ENCODE data around the gene GALK2.

The GALK2 gene

DNA sequence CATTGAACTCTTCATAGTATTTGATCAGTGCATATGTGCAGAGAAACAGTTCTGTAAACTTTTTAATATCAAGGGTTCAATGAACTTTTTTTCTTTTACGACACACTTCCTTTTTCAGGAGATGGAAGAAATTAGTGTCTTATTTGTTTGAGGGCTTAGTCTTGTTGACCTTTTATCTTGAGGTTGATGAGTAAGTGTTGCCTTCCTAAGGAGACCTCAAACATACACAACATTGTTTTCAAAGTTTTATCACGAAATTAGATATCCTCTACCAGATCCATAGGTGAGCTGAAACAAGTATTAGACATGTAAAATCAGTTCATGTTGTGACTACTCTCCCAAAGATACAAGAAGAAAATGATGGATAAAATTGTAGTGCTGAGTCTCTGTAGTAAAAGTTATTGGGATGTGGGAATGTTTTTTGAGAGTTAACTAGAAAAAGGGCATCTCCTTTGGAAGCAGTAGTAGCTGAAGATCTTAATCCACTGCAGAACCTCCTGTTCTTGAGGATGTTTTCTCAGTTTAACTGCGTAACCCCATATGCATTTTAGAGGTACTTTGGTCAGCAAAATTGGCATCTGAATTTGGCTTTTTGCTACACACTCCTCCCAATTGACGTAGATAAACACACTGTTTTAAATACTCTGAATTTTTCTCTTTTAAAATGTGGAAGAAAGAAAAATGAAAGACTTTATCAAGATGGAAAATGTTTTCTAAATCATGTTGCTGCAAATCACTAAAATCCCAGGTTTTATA, 116.8 kb downstream of the GALK2 start:
- Histone ChIP-seq H3K36me3 (ENCODE audit: insufficient read depth, low read length) (peaks cover 10% of the 10 kb centered on the region), H2AFZ (ENCODE audit: low read depth, low read length) (no peak overlapping the region), H3K9me3 (ENCODE audit: low read length) (no peaks in the 10 kb centered on the region), H3K27me3 (ENCODE audit: insufficient read depth, low read length) (no peaks in the 10 kb centered on the region), H3K4me3 (ENCODE audit: low read length) (no peak overlapping the region), H3K4me1 (ENCODE audit: insufficient read depth, low read length) (peaks cover 5% of the 10 kb centered on the region)

DNA sequence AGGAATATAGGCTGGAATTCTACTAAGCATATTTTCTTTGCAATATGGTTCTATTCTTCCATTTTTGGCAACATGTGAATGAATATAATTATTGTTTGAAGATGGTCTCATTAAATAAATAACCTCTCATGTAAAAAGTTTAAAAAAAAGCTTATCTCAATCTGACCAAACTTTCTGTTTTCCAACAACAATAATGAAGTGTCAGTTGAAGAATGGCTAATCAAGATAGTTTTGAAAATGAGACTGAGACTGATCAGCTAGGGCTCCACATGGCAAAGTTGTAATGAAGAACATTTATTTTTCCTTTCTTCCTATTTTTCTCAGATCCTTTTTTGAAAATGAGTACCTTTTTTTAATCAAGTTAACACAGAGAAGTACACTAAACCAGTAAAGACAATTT, 117.4 kb downstream of the GALK2 start:
- Histone ChIP-seq H3K4me1 (ENCODE audit: insufficient read depth, low read length) (peaks cover 5% of the 10 kb centered on the region), H3K27me3 (ENCODE audit: insufficient read depth, low read length) (no peaks in the 10 kb centered on the region), H3K9me3 (ENCODE audit: low read length) (no peaks in the 10 kb centered on the region), H2AFZ (ENCODE audit: low read depth, low read length) (no peak overlapping the region), H3K36me3 (ENCODE audit: insufficient read depth, low read length) (peaks cover 8% of the 10 kb centered on the region), H3K4me3 (ENCODE audit: low read length) (no peak overlapping the region)

DNA sequence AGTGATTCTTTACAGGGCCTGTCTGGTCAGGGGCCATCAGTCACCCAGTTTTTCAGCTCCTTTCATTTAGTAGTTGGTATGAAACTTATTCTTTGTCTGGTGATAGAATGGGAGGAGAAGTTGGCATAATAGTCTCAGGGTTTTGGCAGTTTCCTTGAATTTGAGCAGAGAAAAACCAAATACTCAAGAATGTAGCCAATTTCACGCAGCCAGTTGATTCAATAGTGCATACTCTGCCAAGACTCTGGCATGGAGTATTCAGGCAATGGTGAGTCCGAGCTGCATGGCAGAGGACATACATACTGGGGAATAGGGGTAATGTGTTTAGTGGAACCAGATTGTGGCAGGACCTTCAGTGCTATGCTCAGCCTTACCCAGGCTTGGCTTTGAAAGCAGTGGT, 118.3 kb downstream of the GALK2 start:
- no peaks in the 10 kb centered on the region for H3K27me3 ChIP-seq (ENCODE audit: insufficient read depth, low read length)
- H2AFZ ChIP-seq (ENCODE audit: low read depth, low read length): no peak overlapping the region
- no peak overlapping the region for H3K4me3 ChIP-seq (ENCODE audit: low read length)
- peaks cover 7% of the 10 kb centered on the region for H3K36me3 ChIP-seq (ENCODE audit: insufficient read depth, low read length)
- H3K4me1 ChIP-seq (ENCODE audit: insufficient read depth, low read length): peaks cover 5% of the 10 kb centered on the region
- H3K9me3 ChIP-seq (ENCODE audit: low read length): no peaks in the 10 kb centered on the region

DNA sequence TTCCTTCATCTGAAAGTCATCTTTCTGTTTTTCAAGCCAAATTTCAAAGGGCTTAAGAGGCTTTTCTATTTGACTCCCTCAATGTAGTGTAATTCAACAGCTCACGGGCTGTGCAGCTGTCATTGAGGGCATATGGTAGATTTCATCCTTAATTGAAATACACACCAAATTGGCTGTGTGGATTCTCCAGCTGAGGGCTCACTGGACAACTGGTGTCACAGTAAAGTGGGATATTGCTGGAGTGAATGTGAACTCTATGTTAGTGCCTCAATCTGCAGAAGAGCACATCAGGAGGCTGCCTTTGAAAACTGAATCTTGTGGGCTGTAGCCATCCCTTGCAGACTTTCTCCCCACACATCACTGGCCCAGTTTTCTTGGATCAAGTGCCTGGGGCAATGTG, 120.1 kb downstream of the GALK2 start:
- H3K9me3 ChIP-seq (ENCODE audit: low read length): no peaks in the 10 kb centered on the region
- peaks cover 3% of the 10 kb centered on the region for H3K36me3 ChIP-seq (ENCODE audit: insufficient read depth, low read length)
- H3K27me3 ChIP-seq (ENCODE audit: insufficient read depth, low read length): no peaks in the 10 kb centered on the region
- no peak overlapping the region for H3K4me3 ChIP-seq (ENCODE audit: low read length)
- no peak overlapping the region for H2AFZ ChIP-seq (ENCODE audit: low read depth, low read length)
- peaks cover 5% of the 10 kb centered on the region for H3K4me1 ChIP-seq (ENCODE audit: insufficient read depth, low read length)

DNA sequence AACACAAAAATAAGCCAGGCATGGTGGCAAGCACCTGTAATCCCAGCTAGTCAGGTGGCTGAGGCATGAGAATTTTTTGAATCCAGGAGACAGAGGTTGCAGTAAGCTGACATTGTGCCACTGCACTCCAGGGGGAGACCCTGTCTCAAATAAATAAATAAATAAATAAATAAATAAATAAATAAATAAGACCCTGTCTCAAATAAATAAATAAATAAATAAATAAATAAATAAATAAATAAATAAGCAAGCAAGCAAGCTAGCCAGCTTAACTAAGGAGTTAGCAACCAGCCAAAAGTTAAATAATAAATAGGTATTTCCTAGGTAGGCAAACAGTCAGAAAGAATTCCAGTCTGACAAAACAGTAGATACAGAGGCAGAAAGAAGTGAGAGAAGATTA, 123.9 kb downstream of the GALK2 start:
- H3K4me1 ChIP-seq (ENCODE audit: insufficient read depth, low read length): peaks cover 5% of the 10 kb centered on the region
- H3K4me3 ChIP-seq (ENCODE audit: low read length): no peak overlapping the region
- H2AFZ ChIP-seq (ENCODE audit: low read depth, low read length): no peak overlapping the region
- H3K9me3 ChIP-seq (ENCODE audit: low read length): no peaks in the 10 kb centered on the region
- no peaks in the 10 kb centered on the region for H3K27me3 ChIP-seq (ENCODE audit: insufficient read depth, low read length)
- no peaks in the 10 kb centered on the region for H3K36me3 ChIP-seq (ENCODE audit: insufficient read depth, low read length)

DNA sequence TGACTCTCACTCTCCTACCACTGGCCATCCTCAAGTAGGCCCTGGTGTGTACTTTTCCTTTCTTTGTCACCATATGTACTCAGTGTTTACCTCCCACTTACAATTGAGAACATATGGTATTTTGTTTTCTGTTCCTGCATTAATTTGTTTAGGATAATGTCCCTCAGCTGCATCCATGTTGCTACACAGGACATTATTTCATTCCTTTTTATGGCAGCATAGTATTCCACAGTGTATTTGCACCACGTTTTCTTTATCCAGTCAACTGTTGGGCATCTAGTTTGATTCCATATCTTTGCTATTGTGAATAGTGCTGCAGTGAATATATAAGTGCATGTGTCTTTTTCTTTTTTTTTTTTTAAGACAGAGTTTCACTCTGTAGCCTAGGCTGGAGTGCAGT, 126.2 kb downstream of the GALK2 start:
- H3K4me1 ChIP-seq (ENCODE audit: insufficient read depth, low read length): peaks cover 2% of the 10 kb centered on the region
- no peaks in the 10 kb centered on the region for H3K36me3 ChIP-seq (ENCODE audit: insufficient read depth, low read length)
- H2AFZ ChIP-seq (ENCODE audit: low read depth, low read length): no peak overlapping the region
- no peaks in the 10 kb centered on the region for H3K27me3 ChIP-seq (ENCODE audit: insufficient read depth, low read length)
- H3K9me3 ChIP-seq (ENCODE audit: low read length): no peaks in the 10 kb centered on the region
- no peak overlapping the region for H3K4me3 ChIP-seq (ENCODE audit: low read length)

DNA sequence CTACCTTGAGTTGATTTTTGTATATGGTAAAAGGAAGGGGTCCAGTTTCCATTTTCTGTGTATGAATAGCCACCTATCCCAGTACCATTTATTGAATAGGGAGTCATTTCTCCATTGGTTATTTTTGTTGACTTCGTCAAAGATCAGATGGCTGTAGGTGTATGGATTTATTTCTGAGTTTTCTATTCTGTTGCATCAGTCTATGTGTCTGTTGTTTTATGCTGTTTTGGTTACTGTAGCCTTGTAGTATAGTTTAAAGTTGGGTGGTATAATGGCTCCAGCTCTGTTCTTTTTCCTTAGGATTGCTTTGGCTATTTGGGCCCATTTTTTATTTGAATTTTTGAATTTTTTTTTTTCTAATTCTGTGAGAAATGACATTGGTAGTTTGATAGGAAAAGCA, 127.5 kb downstream of the GALK2 start:
- no peak overlapping the region for H3K4me3 ChIP-seq (ENCODE audit: low read length)
- no peaks in the 10 kb centered on the region for H3K4me1 ChIP-seq (ENCODE audit: insufficient read depth, low read length)

DNA sequence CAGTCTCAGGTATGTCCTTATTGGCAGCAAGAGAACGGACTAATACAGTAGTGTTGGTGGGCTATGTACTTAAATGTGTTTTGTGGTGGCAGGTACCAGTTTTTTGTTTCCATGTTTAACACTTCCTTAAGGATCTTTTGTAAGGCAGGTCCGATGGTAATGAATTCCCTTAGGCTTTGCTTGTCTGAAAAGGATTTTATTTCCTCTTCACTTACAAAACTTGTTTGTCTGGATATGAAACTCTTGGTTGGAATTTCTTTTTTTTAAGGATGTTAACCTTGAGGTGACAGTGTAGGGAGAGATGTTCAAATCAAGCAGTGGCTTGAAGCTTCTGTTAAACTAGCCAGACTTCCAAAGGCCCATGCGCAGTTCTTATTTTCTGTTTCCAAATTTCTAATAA, 130.8 kb downstream of the GALK2 start:
- no peak overlapping the region for H2AFZ ChIP-seq (ENCODE audit: low read depth, low read length)
- no peak overlapping the region for H3K4me3 ChIP-seq (ENCODE audit: low read length)
- peaks cover 5% of the 10 kb centered on the region for H3K36me3 ChIP-seq (ENCODE audit: insufficient read depth, low read length)
- no peaks in the 10 kb centered on the region for H3K27me3 ChIP-seq (ENCODE audit: insufficient read depth, low read length)
- no peaks in the 10 kb centered on the region for H3K4me1 ChIP-seq (ENCODE audit: insufficient read depth, low read length)
- no peaks in the 10 kb centered on the region for H3K9me3 ChIP-seq (ENCODE audit: low read length)

More for the DNA sequence above, 127.5 kb downstream of the GALK2 start:
- Histone ChIP-seq H3K9me3 (ENCODE audit: low read length) (no peaks in the 10 kb centered on the region), H2AFZ (ENCODE audit: low read depth, low read length) (no peak overlapping the region), H3K36me3 (ENCODE audit: insufficient read depth, low read length) (no peaks in the 10 kb centered on the region), H3K27me3 (ENCODE audit: insufficient read depth, low read length) (no peaks in the 10 kb centered on the region)

DNA sequence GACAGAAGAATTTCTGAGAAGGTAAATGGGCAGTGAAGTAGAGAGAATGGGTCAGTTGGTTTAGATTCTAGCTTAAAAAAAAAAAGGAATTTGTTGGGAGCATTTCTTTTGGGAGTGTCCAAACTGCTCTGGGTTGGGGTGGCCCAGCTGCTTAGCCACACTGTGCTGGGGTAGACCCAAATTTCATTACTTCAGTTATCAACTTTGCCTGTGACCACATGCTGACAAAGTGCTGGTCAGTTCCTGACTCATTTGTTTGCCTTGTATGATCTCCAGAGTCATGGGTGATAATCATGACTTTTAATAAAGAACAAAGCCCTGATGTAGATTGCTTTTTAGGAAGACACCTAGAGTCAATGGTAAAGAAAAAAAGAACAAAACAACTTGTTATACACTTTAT, 131.5 kb downstream of the GALK2 start:
- Histone ChIP-seq H3K27me3 (ENCODE audit: insufficient read depth, low read length) (no peaks in the 10 kb centered on the region), H3K4me1 (ENCODE audit: insufficient read depth, low read length) (no peaks in the 10 kb centered on the region), H3K4me3 (ENCODE audit: low read length) (no peak overlapping the region), H2AFZ (ENCODE audit: low read depth, low read length) (no peak overlapping the region), H3K36me3 (ENCODE audit: insufficient read depth, low read length) (peaks cover 5% of the 10 kb centered on the region), H3K9me3 (ENCODE audit: low read length) (no peaks in the 10 kb centered on the region)

DNA sequence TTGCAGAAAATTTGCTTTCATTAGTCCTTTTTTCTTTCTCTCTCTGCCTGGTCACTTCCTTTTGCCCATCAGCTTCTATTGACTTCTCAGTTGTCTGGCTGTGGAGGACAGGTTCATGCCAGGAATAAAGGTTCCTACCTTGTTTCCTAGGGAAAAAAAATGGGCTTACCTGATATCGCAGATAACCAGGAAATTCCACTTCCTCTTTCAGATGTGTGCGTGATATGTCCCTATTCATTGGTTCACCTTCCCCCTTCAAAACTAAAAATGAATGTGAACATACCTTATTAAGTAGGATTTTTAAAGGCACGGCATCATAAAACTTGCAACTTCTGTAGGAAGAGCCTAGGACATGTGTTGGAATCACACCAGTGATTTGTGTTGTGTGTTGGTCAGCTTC, 133.0 kb downstream of the GALK2 start:
- peaks cover 5% of the 10 kb centered on the region for H3K36me3 ChIP-seq (ENCODE audit: insufficient read depth, low read length)

DNA sequence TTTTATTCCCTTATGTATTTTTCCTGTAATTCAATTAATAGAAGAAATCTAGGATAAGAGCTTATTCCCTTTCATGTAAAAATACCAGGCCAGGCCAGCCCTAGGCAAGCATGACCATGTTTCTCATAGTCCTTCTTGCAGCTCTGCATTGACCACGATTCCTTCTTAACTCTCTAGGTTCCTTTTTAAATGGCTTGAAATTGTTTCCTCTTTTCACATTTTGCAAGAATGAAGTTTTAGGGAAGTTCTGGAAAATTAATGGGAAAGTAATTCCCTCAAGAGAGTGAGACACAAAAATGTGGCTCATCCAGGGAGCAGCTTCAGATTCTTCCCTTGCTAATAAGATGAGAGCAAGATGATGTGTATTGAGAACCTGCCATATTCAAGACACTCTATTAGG, 136.5 kb downstream of the GALK2 start:
- Histone ChIP-seq H3K27me3 (ENCODE audit: insufficient read depth, low read length) (no peaks in the 10 kb centered on the region), H3K36me3 (ENCODE audit: insufficient read depth, low read length) (peaks cover 5% of the 10 kb centered on the region), H3K9me3 (ENCODE audit: low read length) (no peaks in the 10 kb centered on the region), H3K4me1 (ENCODE audit: insufficient read depth, low read length) (no peaks in the 10 kb centered on the region), H2AFZ (ENCODE audit: low read depth, low read length) (no peak overlapping the region), H3K4me3 (ENCODE audit: low read length) (no peak overlapping the region)

More for the DNA sequence above, 133.0 kb downstream of the GALK2 start:
- Histone ChIP-seq H3K4me3 (ENCODE audit: low read length) (no peak overlapping the region), H3K27me3 (ENCODE audit: insufficient read depth, low read length) (no peaks in the 10 kb centered on the region), H3K4me1 (ENCODE audit: insufficient read depth, low read length) (no peaks in the 10 kb centered on the region), H2AFZ (ENCODE audit: low read depth, low read length) (no peak overlapping the region), H3K9me3 (ENCODE audit: low read length) (no peaks in the 10 kb centered on the region)

DNA sequence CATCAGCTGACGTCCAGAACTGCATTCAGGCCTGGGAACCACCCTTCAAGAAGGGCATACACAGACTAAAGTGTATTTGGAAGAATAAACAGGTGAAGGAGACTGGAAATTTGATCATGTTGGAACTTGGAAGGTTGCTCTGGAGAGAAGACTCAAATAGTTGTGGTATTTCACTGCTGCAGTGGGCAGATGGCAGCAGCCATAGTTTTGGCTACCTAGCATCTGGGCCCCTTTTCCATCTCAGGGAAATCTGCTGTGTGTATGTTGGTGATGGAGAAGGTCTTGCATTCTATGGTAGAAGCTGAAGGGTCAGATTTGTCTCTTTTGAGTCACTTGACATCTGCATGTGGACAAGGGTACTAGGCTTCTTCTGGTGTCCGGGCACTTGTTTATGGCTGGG, 138.6 kb downstream of the GALK2 start:
- Histone ChIP-seq H3K4me1 (ENCODE audit: insufficient read depth, low read length) (no peaks in the 10 kb centered on the region), H3K36me3 (ENCODE audit: insufficient read depth, low read length) (peaks cover 2% of the 10 kb centered on the region), H3K9me3 (ENCODE audit: low read length) (no peaks in the 10 kb centered on the region), H3K27me3 (ENCODE audit: insufficient read depth, low read length) (no peaks in the 10 kb centered on the region), H2AFZ (ENCODE audit: low read depth, low read length) (no peak overlapping the region), H3K4me3 (ENCODE audit: low read length) (no peak overlapping the region)

DNA sequence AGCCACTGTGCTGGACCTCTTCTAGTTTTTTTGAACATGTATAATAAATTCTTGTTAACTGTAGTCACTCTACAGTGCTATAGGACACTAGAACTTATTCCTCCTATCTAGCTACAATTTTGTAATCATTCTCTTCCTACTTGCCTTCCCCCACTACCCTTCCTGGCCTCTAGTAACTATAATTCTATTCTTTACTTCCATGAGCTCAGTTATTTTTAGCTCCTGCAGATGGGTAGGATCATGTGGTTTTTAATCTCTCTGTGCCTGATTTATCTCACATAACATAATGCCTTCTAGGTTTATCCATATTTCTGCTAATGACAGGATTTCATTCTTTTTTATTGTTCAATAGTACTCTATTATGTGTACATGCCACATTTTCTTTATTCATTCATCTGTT, 139.8 kb downstream of the GALK2 start:
- no peak overlapping the region for H3K4me3 ChIP-seq (ENCODE audit: low read length)
- no peaks in the 10 kb centered on the region for H3K27me3 ChIP-seq (ENCODE audit: insufficient read depth, low read length)
- no peak overlapping the region for H2AFZ ChIP-seq (ENCODE audit: low read depth, low read length)
- H3K36me3 ChIP-seq (ENCODE audit: insufficient read depth, low read length): no peaks in the 10 kb centered on the region
- H3K9me3 ChIP-seq (ENCODE audit: low read length): no peaks in the 10 kb centered on the region
- H3K4me1 ChIP-seq (ENCODE audit: insufficient read depth, low read length): no peaks in the 10 kb centered on the region

DNA sequence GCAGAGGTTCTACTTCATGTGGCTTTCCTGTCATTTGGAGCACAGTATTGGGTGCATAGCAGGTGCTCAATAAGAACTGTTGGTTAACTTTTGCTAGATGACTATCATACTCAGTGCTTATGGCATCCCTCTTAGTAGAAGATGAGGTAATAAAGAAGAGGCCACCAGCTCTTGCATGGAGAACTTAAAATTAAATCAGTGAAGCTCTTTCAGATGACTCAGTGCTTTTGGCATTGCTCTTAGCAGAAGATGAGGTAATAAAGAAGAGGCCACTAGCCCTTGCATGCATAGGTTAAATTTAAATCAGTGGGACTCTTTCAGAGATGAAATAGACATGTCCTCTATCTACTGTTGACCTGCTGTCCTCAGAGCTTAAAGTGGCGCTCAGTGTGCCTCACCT, 143.6 kb downstream of the GALK2 start:
- Histone ChIP-seq H3K4me3 (ENCODE audit: low read length) (no peak overlapping the region), H3K9me3 (ENCODE audit: low read length) (no peaks in the 10 kb centered on the region), H3K27me3 (ENCODE audit: insufficient read depth, low read length) (no peaks in the 10 kb centered on the region), H3K36me3 (ENCODE audit: insufficient read depth, low read length) (no peaks in the 10 kb centered on the region), H2AFZ (ENCODE audit: low read depth, low read length) (no peak overlapping the region), H3K4me1 (ENCODE audit: insufficient read depth, low read length) (peaks cover 5% of the 10 kb centered on the region)

Measured in neuron (in vitro differentiated cells).